HG02870 (cell line): ENCODE data around the gene MYOF.
"Not testable (repeated sequence)": the region's sequence is repeated elsewhere in the genome, so short reads cannot be mapped to it uniquely, and the experiment has no call there.

Source experiments
- ATAC-seq: cut with Tn5 transposase; IDR thresholded peaks from one replicate; pipeline ENCODE4 v1.9.1; 2021; ENCODE audit warnings: mild to moderate bottlenecking, moderate library complexity; ENCODE audit not compliant: unreplicated experiment

Gene MYOF

GRCh38 chr10:93431361-93431760, 50.8 kb downstream of the MYOF start:
- ATAC-seq: no peak

DNA sequence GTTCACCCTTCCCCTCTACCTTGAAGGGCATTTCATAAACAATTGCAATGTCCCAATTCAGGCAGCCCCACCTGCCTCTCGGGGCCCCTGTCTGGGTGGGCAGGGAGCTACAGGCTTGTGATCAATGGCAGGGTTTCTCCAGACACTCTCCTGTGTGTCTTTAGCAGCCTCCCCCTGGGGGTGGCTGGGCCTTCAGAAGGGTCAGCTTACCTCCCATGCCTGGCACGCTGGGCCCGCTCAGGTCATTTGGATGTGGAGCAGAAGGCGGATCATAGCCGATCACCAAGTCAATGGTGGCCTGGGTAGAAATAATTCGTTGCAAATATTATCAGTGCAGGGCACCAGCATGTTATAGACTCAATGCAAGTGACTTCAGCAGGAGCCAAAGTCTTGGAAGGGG, 56.3 kb downstream of the MYOF start:
- ATAC-seq: no peak

DNA sequence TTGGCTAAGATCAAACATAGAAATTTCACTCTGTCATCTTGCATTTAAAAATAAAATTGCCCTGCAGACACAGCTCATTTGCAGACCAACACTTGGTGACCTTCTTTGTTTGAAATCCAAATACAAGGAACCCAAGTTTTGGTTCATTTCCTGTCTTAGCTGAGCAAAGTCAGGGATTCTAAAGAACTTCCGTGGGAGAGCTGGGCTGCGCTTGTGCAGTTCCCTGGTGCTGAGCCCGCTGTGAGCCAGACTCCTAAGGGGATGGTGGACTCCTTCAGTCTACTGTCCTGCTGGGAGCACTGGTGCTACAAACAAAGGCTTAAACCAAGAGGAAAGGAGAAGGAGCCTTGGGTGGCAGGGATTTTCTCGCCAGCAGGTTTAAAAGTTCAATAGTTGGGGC, 60.0 kb downstream of the MYOF start:
- no peak for ATAC-seq

DNA sequence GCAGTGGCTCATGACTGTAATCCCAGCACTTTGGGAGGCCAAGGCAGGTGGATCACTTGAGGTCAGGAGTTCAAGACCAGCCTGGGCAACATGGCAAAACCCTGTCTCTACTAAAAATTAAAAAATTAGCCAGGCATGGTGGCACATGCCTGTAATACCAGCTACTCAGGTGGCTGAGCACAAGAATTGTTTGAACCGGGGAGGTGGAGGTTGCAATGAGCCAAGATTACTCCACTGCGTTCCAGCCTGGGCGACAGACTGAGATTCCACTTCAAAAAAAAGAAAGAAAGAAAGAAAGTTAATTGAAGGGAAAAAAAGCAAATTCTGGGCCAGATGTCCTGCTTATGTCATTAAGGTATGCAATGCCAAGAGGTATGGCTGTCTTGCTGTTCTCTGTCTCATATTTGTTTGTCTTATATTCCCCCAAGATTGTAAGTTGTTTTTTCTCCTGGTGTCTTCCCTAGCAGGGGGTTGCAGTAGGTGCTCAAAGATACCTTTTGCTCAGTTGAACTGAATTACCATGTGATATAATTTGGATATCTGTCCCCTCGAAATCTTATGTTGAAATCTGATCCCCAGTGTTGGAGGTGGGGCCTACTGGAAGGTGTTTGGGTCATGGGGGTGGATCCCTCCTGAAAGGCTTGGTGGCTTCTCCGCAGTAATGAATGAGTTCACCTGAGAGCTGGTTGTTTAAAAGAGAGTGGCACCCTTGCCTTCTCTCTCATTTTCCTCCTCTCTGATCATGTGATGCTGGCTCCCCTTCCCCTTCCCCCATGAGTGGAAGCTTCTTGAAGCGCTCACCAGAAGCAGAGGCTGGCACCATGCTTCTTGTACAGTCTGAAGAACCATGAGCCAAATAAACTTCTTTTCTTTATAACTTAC, 60.9 kb downstream of the MYOF start:
- no peak for ATAC-seq

DNA sequence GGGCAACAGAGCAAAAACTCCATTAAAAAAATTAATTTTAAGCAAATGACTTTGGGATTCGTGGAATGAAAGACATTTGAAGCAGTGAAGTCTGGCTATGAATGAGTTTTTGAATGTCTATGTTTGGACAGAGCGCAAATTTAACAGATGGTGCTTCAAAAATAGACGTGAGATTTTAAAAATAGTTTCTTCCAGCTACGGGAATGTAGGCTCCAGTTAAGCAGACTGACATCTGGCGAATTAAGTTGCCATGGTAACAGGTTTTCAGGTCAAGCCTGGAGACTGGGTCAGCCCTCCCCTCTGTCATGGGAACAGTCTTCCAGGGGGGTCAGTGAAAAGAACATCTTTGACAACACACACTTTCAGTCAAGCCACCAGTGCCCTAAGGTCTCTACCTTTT, 62.0 kb downstream of the MYOF start:
- ATAC-seq: no peak

- not testable (repeated sequence) for ATAC-seq
Measured at GRCh38 chr10:93419016-93419415, 63.1 kb downstream of the MYOF start.

GRCh38 chr10:93417921-93418320, 64.2 kb downstream of the MYOF start:
- no peak for ATAC-seq

GRCh38 chr10:93417266-93417665, 64.9 kb downstream of the MYOF start:
- ATAC-seq: no peak

DNA sequence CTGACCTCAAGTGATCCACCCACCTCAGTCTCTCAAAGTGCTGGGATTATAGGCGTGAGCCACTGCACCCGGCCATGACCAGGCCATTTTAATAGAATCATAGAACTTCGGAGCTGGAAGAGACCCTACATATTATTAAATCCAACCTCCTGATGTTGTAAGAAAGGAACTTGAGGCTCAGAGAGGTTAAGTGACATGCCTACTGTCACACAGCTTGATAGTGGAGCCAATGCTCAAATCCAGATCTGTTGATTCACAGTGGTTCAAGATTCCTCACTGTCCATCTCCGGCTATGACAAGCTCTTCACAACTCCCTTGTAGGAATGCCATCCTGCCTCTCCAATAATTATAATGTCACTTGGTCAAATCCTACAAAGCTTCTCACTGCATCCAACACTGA, 65.3 kb downstream of the MYOF start:
- ATAC-seq: no peak

DNA sequence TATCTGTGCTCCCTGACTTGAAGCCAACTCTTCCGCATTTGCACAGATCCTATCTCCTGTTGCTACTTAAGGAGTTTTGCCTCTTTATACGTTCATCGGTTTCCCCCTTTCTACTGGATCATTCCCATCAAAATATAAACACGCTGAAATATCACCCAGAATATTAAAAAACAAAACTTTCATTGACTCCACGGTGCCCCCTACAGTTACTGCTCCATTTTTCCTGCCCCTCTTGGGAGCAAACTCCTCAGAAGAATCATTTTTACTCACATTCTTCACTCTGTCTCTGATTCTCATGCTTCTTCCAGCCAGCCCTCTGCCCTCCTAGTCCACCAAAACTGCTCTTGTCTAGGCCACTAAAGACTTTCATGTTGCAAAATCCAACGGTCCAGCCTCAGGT, 66.4 kb downstream of the MYOF start:
- no peak for ATAC-seq

DNA sequence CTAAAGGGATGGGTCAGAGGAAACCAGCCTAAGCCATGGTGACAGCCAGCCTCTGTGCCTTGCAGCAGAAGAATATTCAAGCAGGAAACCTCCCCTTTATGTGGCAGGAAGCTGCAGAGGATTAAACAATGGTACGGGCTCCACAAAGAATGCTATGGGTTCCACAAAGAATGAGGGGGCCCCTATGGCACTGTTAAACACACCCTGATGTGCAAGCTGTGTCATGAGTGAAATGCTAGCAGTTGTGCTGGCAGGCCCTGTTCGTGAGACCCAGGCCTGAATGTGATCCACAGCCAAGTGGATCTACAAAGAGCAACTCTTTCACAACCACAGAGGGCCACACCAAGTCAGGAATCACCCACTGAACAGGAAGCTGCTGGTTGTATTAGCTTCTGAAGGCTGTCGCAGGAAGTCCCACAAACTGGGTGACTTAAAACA, 68.9 kb downstream of the MYOF start:
- ATAC-seq: no peak

DNA sequence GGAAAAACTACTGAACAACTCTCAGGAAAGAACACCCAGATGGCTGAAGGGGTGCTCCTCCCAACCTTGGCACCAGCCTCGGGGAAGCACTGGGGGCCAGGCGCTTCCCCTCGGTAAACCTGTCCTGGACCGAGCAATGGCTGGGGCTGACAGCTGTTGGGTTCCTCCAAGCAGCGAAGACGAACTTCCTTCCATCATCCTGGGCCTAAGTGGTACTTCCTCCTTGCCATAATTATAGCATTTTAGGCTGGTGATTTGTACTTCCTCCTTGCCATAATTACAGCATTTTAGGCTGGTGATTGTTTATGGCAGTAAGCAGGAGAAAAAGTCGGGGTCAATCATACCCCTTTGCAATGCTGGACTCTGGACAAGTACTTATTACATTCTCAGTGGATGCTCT, 69.3 kb downstream of the MYOF start:
- no peak for ATAC-seq

- no peak for ATAC-seq
Measured at GRCh38 chr10:93410697-93411348, 71.3 kb downstream of the MYOF start.

DNA sequence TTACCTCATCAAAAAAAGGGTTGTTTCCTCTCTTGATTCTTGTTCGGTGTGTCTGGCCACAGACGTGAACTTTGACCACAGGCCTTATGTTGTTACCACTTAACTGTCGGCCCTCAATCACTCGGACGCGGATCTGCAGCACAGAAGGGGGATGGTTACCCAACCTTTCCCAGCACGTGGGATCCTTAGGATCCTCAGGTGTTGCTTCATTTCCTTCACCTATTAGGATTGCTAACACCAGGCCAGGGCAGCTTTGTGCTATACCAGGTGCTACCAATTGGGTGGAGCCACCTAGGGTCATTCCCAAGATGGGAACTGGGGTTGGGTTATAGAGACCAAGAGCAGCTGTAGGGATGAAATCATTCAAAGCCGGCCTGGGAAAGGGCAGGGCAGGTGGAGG, 73.4 kb downstream of the MYOF start:
- no peak for ATAC-seq

DNA sequence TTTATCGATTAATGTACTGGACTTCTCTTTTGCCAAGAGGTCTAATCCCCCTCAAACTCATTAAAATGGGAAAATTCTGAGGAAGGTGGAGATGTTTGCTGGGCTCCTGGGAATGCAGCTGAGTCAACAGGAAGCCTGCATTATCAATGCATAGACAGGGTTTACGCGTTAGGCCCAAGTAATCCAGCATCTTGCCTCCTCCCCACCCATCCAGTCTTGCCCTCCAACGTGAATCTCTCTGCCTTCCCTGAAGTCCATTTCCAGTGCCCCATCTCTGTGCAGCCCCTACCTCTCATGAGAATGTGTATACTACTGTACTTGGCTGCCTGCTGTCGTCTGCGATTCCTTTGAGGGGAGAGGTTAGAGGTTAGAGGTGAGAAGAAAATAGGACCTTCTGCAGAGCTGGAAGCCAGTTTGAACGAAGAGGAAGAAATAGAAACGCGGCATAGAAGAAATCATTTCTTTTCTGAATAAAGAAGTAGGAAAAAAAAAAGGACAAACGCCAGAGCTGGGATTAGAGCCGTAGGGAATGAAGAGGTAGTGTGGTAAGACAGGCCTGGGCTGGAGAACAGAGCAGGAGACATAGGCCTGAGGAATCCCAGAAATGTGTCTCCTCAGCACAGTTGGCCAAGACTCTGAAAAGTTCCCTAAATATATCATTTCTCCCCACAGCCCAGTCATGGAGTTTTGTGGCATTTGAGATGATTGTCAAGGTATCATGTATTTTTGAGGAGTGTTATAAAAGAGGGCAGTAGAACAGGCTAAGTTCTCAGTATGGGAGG, 75.6 kb downstream of the MYOF start:
- ATAC-seq: no peak

- ATAC-seq: no peak
Measured at GRCh38 chr10:93404048-93404354, 78.1 kb downstream of the MYOF start.

- ATAC-seq: no peak
Measured at GRCh38 chr10:93403152-93404047, 78.7 kb downstream of the MYOF start.

DNA sequence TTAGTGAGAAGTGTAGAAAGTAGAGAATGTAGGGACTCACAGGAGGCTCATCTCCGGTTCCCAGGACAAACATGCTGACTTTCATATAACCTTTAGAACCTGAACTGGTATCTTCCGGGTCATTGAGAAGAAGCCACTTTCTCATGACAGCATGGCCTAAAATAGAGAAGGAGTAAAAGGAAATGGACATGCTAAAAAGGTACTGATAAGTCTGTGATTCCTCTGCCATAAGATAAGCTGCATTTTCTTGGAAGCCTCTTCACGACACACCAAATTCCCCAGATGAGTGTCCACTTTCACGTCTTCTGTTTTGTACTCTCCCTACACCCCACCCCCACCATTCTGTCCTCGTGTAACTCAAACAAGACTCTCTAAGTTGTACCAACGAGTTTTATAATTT, 79.9 kb downstream of the MYOF start:
- no peak for ATAC-seq

GRCh38 chr10:93398528-93398927, 83.6 kb downstream of the MYOF start:
- no peak for ATAC-seq

GRCh38 chr10:93397020-93397419, 85.1 kb downstream of the MYOF start:
- ATAC-seq: no peak

DNA sequence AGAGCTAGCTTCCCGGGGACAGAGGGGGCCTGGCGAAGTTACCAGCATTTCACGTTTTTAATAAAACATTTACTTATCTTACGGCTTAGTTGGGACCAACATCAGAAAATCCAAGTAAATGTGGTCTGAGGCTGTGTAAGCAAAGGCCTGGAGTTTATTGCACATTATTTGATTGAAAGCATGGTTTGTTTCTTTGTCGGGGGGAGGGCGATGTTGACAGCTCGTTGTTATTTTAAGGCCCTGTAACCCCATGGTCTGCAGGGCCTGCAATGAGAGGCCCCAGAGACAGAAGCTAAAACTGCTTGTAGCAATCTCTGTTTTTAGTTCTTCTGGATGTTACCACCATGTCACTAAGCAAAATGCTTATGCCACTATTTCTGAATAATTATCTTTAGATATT, 88.9 kb downstream of the MYOF start:
- ATAC-seq: no peak
